Stomach (tissue), 19 donors: ENCODE measurements around the gene SLC7A9. TPM values are rescaled to one million over a fixed set of nuclear protein-coding genes. Genes with fewer than 3 reads are reported as not detected.

ENCODE experiments used
- DNase-seq, 2 donors: peaks; one replicate each; pipeline versions ENCODE4 v3.0.0 to v3.0.0-alpha.2; 2013 to 2019
- H3K27ac ChIP-seq, 5 donors: fragments of 200-600 bp in 4 of 5; sonication (generic) in 4 of 5; one replicate each; pipeline ENCODE4 v1.5.1; 2013 to 2019; ENCODE audit warnings: mild to moderate bottlenecking in 1 of 5, moderate library complexity in 1 of 5
- H3K27me3 ChIP-seq, 3 donors: fragments of 200-600 bp; sonication (generic); one replicate each; pipeline ENCODE4 v1.5.1; 2017 to 2019; ENCODE audit warnings: mixed run types in 1 of 3
- H3K36me3 ChIP-seq, 4 donors: fragments of 200-600 bp; sonication (generic); 1 replicate in 3 of 4; 2 replicates in 1 of 4; pipeline ENCODE4 v1.5.1; 2016 to 2019
- H3K4me1 ChIP-seq, 4 donors: fragments of 200-600 bp; sonication (generic); one replicate each; pipeline ENCODE4 v1.5.1; 2016 to 2019
- H3K4me3 ChIP-seq, 4 donors: fragments of 200-600 bp; sonication (generic) in 3 of 4; one replicate each; pipeline ENCODE4 v1.5.1; 2016 to 2019; ENCODE audit warnings: mild to moderate bottlenecking in 1 of 4
- H3K9me3 ChIP-seq, 4 donors: fragments of 200-600 bp; sonication (generic); one replicate each; pipeline ENCODE4 v1.5.1; 2016 to 2019
- CTCF ChIP-seq, 7 experiments: fragments of 450-650 bp in 4 of 7; fragments of 200-600 bp in 3 of 7; sonication (generic) in 3 of 7; IDR thresholded peaks; one replicate each; pipeline ENCODE4 v1.5.1; 2016 to 2019; ENCODE audit warnings: antibody characterized with exemption in 7 of 7, control low read depth in 2 of 7, mild to moderate bottlenecking in 1 of 7
- EP300 ChIP-seq: sonication (generic); formaldehyde crosslinking; IDR thresholded peaks from one replicate; pipeline ENCODE4 v1.6.1; 2017; ENCODE audit warnings: antibody characterized with exemption
- POLR2A ChIP-seq, 4 donors: fragments of 450-650 bp; IDR thresholded peaks; one replicate each; pipeline ENCODE4 v1.6.1; 2016; ENCODE audit warnings: antibody characterized with exemption in 4 of 4, control low read depth in 2 of 4, mild to moderate bottlenecking in 1 of 4, moderate library complexity in 1 of 4
- POLR2AphosphoS5 ChIP-seq, 3 donors: sonication (generic); formaldehyde crosslinking; IDR thresholded peaks; one replicate each; pipeline ENCODE4 v1.6.1; 2016; ENCODE audit warnings: antibody characterized with exemption in 3 of 3
- WGBS, 5 donors: extraction: QIAGEN DNeasy Blood & Tissue Kit in 3 of 5; methylation state at CpG; one replicate each; pipeline versions ENCODE4 v1.1.5 to v1.1.7; 2013 to 2018; 5-methylcytosine and 5-hydroxymethylcytosine counted together
- intact Hi-C: fragments of 100-400 bp; cut with DNase I; formaldehyde crosslinking; loops from one replicate; pipeline ENCODE4 v1.15.1; 2023; ENCODE audit warnings: low total_unique reads
- long read RNA-seq, 10 donors: transcript quantifications; one replicate each; lab custom pipeline, GENCODE V29; 2026
- polyA plus RNA-seq, 3 donors: library from polyadenylated mRNA; stranded (reverse); fragments of 200-250 nt; gene quantifications; one replicate each; pipeline ENCODE4 v1.2.3, GENCODE V29; 2013
- total RNA-seq, 5 donors: library from RNA; depleted of rRNA; stranded (reverse); fragments of >200 nt; gene quantifications; one replicate each; pipeline versions ENCODE4 v1.1.0 to v1.2.3, GENCODE V29; 2014 to 2016
- donor health status: healthy with polysubstance abuse.
- donor health status: Bipolar disorder and iron deficiency.
- donor health status: healthy.

Gene SLC7A9
- total RNA-seq (1 to 10 TPM in 1 of 5 donors, not detected in 4; 2.4 TPM), polyA plus RNA-seq (under 1 TPM in 1 of 3 donors, not detected in 2; 0.58 TPM)
- long read RNA-seq, donor 1, partial matches to known transcripts, result 0 of 1 reads
- long read RNA-seq, donor 1, other reads (novel, unspliced or antisense), result 0 of 1 reads
- long read RNA-seq, donor 2, result 0 reads
- long read RNA-seq, donor 3, result 0 reads
- long read RNA-seq, donor 4, result 0 reads
- long read RNA-seq, donor 5, result 0 reads
- long read RNA-seq, donor 6, result 0 reads
- long read RNA-seq, donor 7, result 0 reads
- long read RNA-seq, donor 8, result 0 reads
- long read RNA-seq, donor 9, result 0 reads
- long read RNA-seq, donor 10, partial matches to known transcripts, result 0 of 1 reads
- long read RNA-seq, donor 10, other reads (novel, unspliced or antisense), result 0 of 1 reads

GRCh38 chr19:32869369-32869965 lies at the start of gene SLC7A9:
Gene SLC7A9 (minus strand): TSS chr19:32869767. CDS start chr19:32868534, 1,233 bp downstream.
- TF ChIP-seq EP300 (no peak), POLR2A (IDR thresholded peaks at IDR 0.05) (no peak), CTCF (IDR thresholded peaks at IDR 0.05) (no peak), POLR2AphosphoS5 (IDR thresholded peaks at IDR 0.05) (no peak)
- Histone ChIP-seq H3K4me3 (no peak within 1 kb of the TSS), H3K9me3 (no peaks in the 10 kb centered on the region), H3K27me3 (peaks cover 0 to 3% (median 0%) of the 10 kb centered on the region in 3 donors), H3K4me1 (no peaks in the 10 kb centered on the region), H3K27ac (no peak within 1 kb of the TSS), H3K36me3 (no peaks in the 10 kb centered on the region)
- 69 to 79% (median 73%) methylated on average over 14 of the region's 14 CpGs for WGBS, 5 donors
- peak in 1 of 2 donors; percentile 17 for DNase-seq
- intact Hi-C loops, result no loop called here

- peaks cover 19 to 95% (median 77%) of the 10 kb centered on the region in 4 donors for H3K36me3 ChIP-seq
- no peaks in the 10 kb centered on the region for H3K27me3 ChIP-seq
- no peak overlapping the region for H3K27ac ChIP-seq
- DNase-seq, result no peak
- no peak overlapping the region for H3K4me3 ChIP-seq
- WGBS, 5 donors, result 88 to 98% (median 92%) methylated on average over 4 of the region's 4 CpGs
- H3K4me1 ChIP-seq, result no peaks in the 10 kb centered on the region
- TF ChIP-seq POLR2A (IDR thresholded peaks at IDR 0.05) (no peak), CTCF (IDR thresholded peaks at IDR 0.05) (no peak), EP300 (no peak), POLR2AphosphoS5 (IDR thresholded peaks at IDR 0.05) (no peak)
- intact Hi-C loops, result no loop called here
- no peaks in the 10 kb centered on the region for H3K9me3 ChIP-seq
Observed at GRCh38 chr19:32919365-32919764, 49.8 kb upstream of the SLC7A9 start.

DNA sequence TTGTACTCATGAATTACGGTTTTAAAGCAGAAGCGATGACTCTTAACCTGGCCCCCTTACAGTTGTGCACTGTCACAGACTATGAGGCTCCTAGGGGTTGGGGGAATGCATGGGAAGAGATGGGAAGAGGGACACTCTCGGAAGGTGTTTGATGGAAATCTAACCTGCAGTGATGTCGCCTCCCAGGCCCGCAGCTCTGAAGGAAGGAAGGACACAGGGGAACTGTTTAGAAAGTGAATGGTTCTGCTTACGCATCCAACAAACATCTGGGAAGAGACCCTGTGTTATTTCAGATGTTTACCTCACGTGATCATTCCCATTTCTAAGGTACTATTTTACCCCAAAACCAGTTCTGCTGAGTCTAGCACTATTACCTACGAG lies 48.0 kb upstream of the SLC7A9 start:
- 90 to 94% (median 93%) methylated on average over 8 of the region's 8 CpGs for WGBS, 5 donors
- intact Hi-C loops, result no loop called here
- Histone ChIP-seq H3K4me1 (no peaks in the 10 kb centered on the region), H3K4me3 (no peak overlapping the region), H3K27ac (no peak overlapping the region), H3K9me3 (no peaks in the 10 kb centered on the region), H3K27me3 (no peaks in the 10 kb centered on the region), H3K36me3 (peaks cover 13 to 89% (median 72%) of the 10 kb centered on the region in 4 donors)
- TF ChIP-seq CTCF (IDR thresholded peaks at IDR 0.05) (no peak), POLR2AphosphoS5 (IDR thresholded peaks at IDR 0.05) (no peak), POLR2A (IDR thresholded peaks at IDR 0.05) (no peak), EP300 (no peak)
- DNase-seq, result no peak

DNA sequence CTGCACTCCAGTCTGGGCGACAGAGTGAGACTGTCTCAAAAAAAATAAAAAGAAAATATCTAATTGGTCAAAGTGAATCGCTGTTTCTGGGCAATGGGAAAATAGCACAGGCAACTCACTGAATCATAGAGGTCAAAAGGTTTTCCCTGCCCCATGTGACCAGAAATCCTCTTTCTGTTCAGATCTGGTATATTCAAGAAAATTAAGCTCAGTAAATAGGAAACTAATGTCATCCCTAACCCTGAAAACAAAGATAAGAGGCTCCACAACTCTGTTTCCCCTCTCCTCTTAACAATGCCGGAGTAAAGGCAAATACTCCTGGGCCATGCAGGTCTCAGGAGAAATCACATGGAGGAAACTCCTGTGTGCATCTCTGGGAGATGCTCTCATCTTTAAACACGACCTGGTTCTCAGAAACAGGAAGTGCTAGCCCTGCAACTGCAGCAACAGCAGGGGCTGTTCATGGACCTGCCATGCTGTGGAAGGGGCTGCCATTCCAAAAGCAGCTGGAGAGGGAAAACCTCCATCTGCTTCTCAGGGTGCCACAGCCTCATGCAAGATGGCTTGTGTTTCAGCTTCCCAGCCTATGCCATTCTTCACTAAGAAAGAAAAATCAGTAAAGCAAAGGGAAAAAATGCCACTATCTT lies 47.5 kb upstream of the SLC7A9 start:
- Histone ChIP-seq H3K27me3 (no peaks in the 10 kb centered on the region), H3K36me3 (peaks cover 13 to 88% (median 72%) of the 10 kb centered on the region in 4 donors), H3K27ac (no peak overlapping the region), H3K9me3 (no peaks in the 10 kb centered on the region), H3K4me1 (no peaks in the 10 kb centered on the region), H3K4me3 (no peak overlapping the region)
- 50 to 61% (median 53%) methylated on average over 3 to 4 of the region's 4 CpGs for WGBS, 5 donors
- TF ChIP-seq CTCF (IDR thresholded peaks at IDR 0.05), result no peak
- TF ChIP-seq POLR2A (IDR thresholded peaks at IDR 0.05), result no peak
- TF ChIP-seq EP300, result no peak
- no peak for TF ChIP-seq POLR2AphosphoS5 (IDR thresholded peaks at IDR 0.05)
- no peak for DNase-seq
- intact Hi-C loops, result no loop called here
